ENCODE data around the gene ANGPTL5.

ANGPTL5 gene

GRCh38 chr11:101944923-101945322 is 28.6 kb upstream of the ANGPTL5 start:
- no peak for TF ChIP-seq CTCF (IDR thresholded peaks at IDR 0.05; ENCODE audit: control extremely low read depth, extremely low read depth, low read depth, missing control alignments)
- CTCF ChIA-PET: interaction anchor here (0.7 to 1.6 kb wide), 5 partner anchors 17 to 63 kb away, joined by 3 to 7 read pairs (median 5); no protein-coding TSS in a partner anchor
- DNase-seq (ENCODE audit: extremely low spot score): no peak
- POLR2A ChIA-PET: no interaction called here

GRCh38 chr11:101940901-101941520 is 24.7 kb upstream of the ANGPTL5 start:
- no peak for TF ChIP-seq CTCF (IDR thresholded peaks at IDR 0.05; ENCODE audit: control extremely low read depth, extremely low read depth, low read depth, missing control alignments)
- DNase-seq (ENCODE audit: extremely low spot score): no peak
- ChIA-PET POLR2A (no interaction called here), CTCF (no interaction called here)

- no peak for DNase-seq (ENCODE audit: extremely low spot score)
- ChIA-PET POLR2A (no interaction called here), CTCF (interaction anchor here (1.8 kb wide), 1 partner anchor 24 kb away, joined by 4 read pairs; no protein-coding TSS in a partner anchor)
- TF ChIP-seq CTCF (IDR thresholded peaks at IDR 0.05; ENCODE audit: control extremely low read depth, extremely low read depth, low read depth, missing control alignments): no peak
Measured at GRCh38 chr11:101931692-101932091, 15.4 kb upstream of the ANGPTL5 start.

GRCh38 chr11:101929294-101929915 is 13.1 kb upstream of the ANGPTL5 start:
- CTCF ChIA-PET: interaction anchor here (1.4 kb wide), 1 partner anchor 69 kb away, joined by 3 read pairs; no protein-coding TSS in a partner anchor
- DNase-seq (ENCODE audit: extremely low spot score): no peak
- POLR2A ChIA-PET: no interaction called here
- no peak for TF ChIP-seq CTCF (IDR thresholded peaks at IDR 0.05; ENCODE audit: control extremely low read depth, extremely low read depth, low read depth, missing control alignments)

- no peak for TF ChIP-seq CTCF (IDR thresholded peaks at IDR 0.05; ENCODE audit: control extremely low read depth, extremely low read depth, low read depth, missing control alignments)
- CTCF ChIA-PET: no interaction called here
- POLR2A ChIA-PET: no interaction called here
- DNase-seq (ENCODE audit: extremely low spot score): no peak
Measured at GRCh38 chr11:101923554-101923953, 7.2 kb upstream of the ANGPTL5 start.

GRCh38 chr11:101920992-101921391 is 4.7 kb upstream of the ANGPTL5 start:
- ChIA-PET CTCF (no interaction called here), POLR2A (no interaction called here)
- no peak for DNase-seq (ENCODE audit: extremely low spot score)
- no peak for TF ChIP-seq CTCF (IDR thresholded peaks at IDR 0.05; ENCODE audit: control extremely low read depth, extremely low read depth, low read depth, missing control alignments)
